EH (cell line): ENCODE data around the gene FASTK.
"Not testable (repeated sequence)": the region's sequence is repeated elsewhere in the genome, so short reads cannot be mapped to it uniquely, and the experiment has no call there.

Experiments used
- DNase-seq: peaks from one replicate; pipeline ENCODE4 v3.0.0-alpha.2; 2015; ENCODE audit warnings: low read depth

FASTK gene

DNA sequence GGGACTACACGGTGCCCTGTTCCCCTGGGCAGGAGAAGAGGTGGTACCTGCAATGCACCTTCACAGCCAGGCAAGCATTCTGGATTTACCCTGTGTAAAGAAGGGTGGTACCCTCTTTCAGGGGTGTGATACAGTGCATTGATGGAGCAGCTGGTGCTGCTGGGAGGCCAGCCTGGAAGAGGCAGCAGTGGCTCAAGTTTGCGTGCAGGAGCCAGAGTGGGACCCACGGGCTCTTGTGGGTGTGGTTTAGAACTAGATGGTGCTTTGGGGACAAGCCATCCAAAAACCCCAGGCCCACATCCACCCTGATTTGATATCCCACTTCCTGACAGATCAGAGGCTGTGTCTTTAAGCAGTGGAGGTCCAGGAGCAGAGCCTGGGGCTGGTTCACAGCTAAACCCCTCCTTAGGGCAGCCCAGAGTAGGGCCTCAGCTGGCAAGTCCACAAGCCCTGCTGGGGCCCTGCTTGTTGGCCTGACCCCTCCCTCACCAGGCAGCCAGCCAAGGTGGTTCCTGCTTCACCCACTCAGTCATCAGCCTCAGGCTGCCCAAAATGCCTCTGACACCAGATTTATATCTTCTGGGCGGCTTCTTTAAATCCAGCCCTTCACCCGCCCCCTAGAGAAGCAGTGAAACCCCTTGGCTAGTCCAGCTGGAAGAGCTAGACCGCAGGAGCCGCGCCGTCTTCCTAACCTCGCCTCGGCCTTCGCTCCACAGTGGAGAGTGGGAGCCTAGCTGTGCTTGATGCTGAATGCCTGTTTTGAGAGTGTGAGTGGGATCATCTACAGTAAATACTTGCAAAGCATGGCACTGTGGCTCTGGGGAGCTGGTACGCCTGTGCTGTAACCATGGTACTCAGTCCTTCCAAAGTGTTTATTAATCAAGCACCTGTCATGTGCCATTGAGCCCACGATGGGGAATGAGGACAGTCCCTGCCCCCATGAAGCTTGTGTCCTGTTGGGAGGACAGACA is 33.7 kb downstream of the FASTK start:
- DNase-seq, result peak; percentile 81

DNA sequence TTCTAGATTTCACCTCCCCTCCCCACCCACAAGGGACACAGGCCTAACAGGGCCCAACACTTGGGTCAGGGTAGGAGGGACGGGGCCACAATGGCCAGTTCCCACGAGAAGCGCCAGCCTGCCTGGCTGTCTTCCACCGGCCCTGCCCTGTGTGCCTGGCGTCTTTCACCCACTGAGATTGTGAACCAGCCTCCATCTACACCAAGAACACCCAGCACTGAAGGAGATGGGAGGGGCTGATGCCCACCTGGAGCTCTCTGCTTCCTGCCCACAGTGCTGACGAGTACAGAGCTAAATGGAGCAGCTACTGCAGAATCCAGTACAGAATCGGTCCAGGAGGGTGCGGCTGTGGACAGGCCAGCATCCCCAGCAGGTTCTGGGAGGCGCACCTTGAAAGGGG is 34.6 kb downstream of the FASTK start:
- no peak for DNase-seq

DNA sequence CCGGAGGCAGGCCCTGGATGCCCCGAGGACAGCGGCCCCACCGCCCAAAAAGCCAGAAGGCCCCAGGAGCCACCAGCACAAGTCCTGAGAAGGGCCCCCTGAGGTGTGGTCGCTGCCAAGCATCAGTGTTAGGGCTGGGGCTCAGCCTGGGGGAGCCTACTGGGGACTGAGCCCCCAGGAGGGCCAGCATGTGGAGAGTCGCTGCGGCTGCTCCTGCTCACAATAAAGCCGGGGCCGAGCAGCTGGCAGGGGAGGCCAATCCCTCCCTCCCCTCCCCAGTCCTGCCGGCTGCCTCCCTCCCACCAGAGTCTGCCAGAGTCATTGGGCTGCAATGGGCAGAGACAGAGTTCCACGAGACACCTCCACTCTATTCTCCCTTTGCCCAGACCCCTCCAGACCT is 35.3 kb downstream of the FASTK start:
- DNase-seq, result no peak

DNA sequence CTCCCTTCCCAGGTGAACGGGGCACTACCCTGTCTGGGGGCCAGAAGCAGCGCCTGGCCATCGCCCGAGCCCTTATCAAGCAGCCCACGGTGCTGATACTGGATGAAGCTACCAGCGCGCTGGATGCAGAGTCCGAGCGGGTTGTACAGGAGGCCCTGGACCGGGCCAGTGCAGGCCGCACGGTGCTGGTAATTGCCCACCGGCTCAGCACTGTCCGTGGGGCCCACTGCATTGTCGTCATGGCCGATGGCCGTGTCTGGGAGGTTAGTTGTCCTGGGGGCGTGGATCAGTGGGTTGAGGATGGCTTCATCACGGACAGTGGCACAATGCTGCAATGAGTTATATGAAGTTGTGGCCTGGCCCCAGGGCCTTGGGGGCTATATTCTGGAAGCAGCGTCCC is 36.6 kb downstream of the FASTK start:
- DNase-seq, result no peak

DNA sequence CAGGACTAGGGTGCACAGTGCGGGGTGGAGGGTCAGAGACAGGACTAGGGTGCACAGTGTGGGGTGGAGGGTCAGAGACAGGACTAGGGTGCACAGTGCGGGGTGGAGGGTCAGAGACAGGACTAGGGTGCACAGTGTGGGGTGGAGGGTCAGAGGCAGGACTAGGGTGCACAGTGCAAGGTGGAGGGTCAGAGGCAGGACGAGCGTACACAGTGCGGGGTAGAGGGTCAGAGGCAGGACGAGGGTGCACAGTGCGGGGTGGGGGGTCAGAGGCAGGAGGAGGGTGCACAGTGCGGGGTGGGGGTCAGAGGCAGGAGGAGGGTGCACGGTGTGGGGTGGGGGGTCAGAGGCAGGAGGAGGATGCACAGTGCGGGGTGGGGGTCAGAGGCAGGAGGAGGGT is 37.2 kb downstream of the FASTK start:
- DNase-seq, result not testable (repeated sequence)

DNA sequence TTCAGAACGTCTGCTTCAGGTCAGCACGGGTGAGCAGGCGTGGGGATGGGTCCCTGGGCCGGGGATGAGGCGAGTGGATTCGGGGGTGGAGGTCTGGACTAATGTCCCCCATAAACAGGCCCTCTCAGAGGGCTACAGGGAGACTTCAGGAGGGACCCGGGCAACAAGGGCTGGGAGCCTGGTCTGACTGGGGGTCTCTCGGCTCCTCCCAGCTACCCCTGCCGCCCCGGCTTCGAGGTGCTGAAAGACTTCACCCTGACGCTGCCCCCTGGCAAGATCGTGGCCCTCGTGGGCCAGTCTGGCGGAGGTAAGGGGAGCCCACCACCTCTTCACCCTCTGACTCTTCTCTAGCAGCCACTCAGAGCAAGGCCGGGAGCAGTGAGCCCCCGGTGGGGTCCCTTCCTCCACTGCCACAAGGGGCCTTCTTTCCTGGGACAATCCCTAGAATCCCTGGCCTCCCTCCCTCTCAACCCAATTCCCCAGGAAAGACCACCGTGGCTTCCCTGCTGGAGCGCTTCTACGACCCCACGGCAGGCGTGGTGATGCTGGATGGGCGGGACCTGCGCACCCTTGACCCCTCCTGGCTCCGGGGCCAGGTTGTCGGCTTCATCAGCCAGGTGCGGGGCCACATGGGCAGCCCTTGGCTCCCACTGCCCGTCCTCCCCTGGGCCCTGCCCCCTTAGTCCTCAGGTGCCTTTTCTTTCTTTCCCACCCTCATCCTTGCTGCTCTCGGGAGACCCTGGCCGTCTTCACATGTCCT is 39.8 kb downstream of the FASTK start:
- no peak for DNase-seq

DNA sequence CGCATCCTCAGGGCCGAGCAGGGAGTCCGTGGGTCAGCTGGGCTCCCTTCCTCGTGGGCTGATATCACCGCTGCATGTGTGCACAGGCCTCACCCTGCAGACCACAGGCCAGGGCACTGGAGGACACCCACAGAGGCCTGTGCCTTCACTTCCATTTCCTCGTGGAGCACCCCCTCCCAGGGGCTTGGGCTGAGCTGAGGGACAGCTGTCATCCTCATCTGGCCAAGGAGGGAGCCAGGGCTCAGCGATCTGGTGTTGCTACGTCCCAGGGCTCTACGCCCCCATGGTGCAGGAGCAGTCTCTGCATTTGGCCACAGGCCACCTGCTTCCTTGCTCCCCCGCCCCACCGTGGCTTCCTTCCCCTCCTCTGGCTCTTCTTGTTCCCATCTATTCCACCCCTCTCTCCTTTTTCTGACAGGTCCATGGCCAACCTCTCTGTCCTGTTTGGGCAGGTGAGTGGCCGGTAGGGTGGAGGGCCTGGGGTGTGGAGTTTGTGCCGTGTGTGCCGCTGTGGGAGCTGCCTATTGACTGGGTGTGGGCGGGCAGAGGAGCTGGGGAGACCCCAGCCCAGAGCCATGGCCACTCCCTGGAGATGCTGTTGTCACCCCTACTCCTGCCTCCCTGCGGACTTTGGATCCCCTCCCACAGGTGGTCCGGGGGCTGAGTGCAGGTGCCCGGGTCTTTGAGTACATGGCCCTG is 40.6 kb downstream of the FASTK start:
- DNase-seq, result no peak

DNA sequence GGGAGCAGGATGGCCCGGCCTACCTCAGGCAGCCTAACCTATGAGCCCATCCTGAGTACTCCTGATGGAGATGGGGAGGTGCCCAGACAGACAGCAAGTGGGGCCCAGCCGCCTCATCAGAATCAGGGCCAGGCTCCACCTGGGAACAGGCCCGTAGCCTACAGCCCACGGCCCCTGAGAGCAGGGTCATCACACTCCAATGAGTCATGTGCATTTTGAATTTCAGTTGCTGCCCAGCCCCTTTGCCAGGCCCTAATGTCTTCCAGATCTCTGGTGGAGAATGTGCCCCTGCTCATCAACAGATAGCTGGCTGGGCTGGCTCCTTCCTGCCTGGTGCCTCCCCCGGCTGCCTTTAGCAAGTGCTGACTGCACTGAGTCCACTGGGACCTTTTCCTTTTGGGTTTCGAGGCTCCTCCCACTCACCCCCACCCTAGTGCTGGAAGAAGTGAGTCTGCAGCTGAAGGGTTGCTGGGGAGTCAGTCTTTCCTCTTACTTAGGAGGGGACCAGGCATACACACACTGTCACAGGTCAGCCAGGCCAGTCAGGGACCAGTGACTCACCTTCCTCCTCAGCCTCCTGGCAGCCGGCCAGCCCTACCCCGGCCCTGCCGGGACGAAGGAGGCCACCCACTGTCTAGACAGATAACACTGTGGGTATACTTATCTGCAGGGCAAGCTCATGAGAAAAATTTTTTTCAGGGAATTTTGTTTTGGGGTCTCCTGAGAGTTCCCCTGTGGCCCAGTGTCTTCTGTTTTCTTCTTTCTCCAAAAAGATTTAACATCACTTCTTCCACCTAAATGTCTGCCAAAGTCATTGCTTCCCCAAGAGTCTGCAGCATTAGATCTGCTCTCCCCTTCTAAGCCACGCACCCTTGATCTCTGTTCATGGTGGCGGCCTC is 41.4 kb downstream of the FASTK start:
- DNase-seq, result peak; percentile 97

DNA sequence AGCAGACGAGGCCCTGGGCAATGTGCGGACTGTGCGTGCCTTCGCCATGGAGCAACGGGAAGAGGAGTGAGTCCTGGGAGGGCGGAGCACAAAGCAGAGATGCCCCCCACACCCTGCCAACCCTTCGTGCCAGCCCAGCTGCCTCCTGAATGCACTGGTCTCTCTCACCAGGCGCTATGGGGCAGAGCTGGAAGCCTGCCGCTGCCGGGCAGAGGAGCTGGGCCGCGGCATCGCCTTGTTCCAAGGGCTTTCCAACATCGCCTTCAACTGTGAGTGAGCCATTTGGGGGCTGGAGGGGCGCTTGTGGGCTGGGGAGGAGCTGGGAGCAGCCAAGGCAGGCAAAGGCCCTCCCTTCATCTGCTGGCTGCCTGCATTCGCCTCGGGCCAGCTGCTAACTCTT is 44.7 kb downstream of the FASTK start:
- DNase-seq, result no peak

DNA sequence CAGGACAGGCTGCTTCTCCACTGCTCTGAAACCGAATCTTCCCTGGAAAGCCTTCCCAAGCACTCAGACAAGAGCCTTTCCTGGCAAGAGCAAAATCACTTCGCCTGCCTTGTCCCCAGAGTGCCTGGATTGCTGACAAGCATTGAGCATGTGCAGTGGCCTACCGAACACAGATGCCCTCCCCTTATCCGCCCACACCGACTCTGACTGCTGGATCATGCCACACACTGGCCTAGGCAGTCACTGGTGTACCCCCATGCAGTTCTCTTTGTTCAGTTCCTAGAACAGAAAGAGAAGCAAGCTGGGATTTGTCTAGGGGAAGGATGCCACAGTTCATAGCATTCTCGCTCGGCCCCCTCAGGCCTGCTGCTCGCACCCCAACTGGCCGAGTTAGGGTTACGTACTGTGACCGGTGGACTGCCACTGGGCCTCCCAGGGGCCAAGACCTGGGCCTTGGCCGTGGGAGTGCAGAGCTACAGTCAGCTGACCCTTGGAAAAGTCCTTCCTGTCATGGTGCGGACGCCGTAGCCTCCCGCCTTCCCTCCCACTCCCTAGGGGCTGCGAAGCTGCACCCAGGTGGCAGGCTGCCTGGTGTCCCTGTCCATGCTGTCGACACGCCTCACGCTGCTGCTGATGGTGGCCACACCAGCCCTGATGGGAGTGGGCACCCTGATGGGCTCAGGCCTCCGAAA is 45.4 kb downstream of the FASTK start:
- DNase-seq, result no peak

DNA sequence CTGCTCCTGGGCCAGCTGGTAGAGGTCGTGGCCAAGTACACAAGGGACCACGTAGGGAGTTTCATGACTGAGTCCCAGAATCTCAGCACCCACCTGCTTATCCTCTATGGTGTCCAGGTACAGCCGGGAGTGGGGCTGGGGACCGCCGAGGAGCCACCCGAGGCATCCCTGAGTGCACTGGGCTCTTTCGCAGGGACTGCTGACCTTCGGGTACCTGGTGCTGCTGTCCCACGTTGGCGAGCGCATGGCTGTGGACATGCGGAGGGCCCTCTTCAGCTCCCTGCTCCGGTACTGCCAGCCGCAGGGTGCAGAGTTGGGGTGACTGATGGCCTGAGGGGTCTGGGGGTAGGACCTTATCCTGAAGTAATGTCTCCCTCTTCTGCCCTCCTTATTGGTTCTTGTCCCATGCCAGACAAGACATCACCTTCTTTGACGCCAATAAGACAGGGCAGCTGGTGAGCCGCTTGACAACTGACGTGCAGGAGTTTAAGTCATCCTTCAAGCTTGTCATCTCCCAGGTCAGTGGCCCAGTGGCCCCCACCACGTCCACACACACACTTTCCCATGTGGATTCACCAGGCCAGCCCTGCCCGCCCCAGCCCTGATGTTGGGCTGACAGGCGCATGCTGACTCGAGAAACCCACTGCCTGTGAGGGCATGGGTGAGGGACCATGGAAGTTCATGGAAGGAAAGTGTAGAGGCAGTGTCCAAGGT is 46.1 kb downstream of the FASTK start:
- no peak for DNase-seq

DNA sequence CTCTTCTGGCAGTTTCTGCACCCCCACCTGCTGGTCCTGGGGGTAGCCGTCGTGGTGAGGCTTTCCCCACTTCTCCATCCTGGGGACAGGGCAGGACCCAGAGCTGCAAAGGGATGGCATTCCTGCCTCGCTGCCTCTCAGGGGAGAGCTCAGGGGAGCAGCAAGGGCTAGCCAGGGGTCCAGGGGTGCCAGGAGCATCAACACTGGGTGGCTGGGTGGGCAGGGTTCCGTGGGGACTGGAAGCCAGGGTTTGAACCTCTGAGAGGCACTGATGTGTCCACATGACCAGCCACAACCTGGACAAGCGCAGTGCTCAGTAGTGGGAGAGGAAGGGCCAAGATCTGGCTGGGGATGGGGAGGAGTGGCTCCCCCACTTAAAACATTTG is 46.8 kb downstream of the FASTK start:
- DNase-seq, result no peak

DNA sequence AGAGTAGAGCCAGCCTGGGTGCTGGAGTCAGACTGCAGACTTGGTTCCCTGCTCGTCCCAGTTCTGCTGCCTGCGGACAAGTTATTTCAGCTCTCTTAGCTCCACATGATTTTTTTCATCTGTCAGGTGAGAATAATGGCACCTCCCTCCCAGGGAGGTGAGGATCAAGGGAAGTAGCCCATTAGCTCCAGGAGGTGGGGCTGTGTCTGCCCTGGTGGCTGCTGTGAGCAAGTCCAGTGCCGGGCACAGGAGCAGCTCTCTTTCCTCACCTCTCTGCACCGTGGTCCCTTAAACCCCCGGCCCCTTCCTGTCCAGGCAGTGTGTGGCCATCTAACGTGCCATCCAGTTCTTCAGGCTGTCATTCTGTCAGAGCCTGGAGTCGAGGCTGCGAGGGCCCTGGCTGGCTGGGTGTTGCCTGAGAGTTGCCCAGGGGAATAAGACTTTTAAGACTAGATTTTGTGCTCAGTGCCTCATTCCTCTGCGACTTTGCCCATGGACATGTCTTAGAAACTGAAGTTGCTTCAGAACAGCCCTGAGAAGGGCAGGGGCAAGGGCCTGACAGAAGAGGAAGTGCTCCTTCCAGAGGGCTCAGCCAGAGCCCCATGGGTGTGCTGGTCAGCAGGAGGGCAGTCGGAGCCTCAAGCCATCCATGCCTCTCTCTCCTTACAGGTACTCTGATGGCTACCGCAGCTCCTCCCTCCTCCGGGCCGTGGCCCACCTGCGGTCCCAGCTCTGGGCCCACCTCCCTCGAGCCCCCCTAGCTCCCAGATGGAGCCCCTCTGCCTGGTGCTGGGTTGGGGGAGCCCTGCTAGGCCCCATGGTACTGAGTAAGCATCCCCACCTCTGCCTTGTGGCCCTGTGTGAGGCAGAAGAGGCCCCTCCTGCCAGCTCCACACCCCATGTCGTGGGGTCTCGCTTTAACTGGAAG is 47.4 kb downstream of the FASTK start:
- DNase-seq, result no peak

DNA sequence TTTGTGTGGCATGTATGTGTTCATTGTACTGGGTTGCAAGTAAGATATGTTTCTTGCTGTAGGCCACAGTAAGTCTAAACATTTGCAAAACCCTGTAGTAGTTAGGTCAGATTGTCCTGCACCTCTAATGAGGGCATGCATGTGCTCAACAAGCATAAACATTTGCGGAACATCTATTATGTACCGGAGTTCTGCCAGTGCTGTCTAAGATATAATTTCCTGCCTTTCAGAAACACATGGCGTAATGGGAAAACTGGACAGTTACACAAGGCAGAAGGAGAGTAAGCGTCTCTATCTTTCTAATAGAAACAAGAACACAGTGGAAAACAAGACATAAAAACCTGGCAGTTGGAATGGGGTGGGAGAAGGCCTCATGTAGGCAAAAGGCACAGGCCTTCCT is 49.6 kb downstream of the FASTK start:
- no peak for DNase-seq

DNA sequence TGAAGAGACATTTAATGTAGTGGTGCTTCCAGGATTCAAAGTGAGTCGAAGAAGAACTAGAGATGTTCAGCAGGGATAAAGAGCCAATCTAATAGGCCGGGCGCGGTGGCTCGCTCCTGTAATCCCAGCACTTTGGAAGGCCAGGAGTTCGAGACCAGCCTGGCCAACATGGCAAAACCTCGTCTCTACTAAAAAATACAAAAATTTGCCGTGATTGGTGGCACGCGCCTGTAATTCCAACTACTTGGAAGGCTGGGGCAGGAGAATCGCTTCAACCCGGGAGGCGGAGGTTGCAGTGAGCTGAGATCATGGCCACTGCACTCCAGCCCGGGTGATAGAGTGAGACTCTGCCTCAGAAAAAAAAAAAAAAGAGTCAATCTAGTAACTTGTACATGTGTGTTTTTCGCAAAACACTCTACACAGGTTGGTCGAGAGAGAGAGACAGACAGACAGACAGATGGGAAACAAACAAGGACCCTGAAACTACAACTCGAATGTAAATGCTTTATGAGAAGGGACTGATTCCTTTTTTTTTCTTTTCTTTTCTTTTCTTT is 51.6 kb downstream of the FASTK start:
- DNase-seq, result no peak

DNA sequence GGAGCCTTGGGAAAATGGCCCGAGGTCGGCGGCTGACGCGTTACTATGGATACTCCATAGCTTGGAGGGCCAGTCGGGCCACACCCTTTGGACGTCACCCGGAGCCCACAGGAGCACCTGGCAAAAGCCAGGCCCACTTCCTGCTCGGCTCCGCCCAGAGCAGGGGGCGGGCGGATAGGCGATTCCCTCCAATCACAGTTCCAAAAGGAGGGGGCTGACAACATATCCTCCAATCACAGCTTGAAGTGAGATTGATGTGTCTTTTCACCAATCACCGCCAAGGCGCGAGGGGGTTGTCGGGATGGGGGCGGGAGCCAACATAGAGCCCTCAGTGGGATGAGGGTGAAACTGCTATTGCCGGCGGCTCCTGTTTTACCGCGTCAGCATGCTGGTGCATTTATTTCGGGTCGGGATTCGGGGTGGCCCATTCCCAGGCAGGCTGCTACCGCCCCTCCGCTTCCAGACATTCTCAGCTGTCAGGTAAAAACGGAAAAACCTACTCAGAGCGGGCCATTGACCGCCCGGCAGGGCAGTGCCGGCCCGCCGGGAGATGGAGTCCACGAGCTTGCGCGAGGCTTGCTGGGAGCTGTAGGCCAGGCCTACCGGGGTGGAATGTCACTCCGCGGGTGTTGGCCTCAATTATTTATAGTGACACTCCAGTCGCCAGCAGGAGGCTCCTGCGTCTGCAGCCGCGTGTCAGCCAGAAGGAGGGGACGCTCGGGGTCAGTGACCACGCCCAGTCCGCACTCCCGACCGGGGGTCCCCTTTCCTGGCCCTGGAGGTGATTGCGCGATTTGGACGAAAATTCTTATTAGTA is 52.3 kb downstream of the FASTK start, which contains the start of gene ABCB8:
Gene ABCB8, plus strand, starts transcription at position 320 of the 817 bp plus-strand sequence. Its CDS starts 66 bp downstream, at position 386.
- peak; percentile 98 for DNase-seq

DNA sequence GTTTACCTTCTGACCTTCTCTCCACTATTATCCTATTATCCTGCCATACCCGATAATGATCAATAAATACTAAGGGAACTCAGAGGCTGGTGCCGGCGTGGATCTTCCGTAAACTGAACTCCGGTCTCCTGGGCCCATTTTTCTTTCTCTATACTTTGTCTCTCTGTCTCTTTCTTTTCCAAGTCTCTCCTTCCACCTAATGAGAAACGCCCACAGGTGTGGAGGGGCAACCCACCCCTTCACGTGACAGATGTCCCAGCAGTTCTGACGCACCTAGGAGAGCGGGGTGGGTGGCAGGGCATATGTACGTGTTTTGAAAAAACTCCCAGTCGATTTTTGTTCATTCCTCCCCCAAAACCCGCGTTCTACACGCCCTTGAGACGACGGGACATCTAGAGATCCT is 52.9 kb downstream of the FASTK start:
- not testable (repeated sequence) for DNase-seq
